Esophagus muscularis mucosa (tissue), 4 donors: Measurements from ENCODE around the gene SORL1-AS1.
A peak's percentile ranks its signal among the peaks of the same experiment; 100 is the strongest.

Source experiments
- DNase-seq: peaks from one replicate; pipeline ENCODE4 v3.0.0-alpha.2; 2017; ENCODE audit errors: extremely low spot score
- H3K27ac ChIP-seq, 4 donors: fragments of 200-600 bp; sonication (generic); replicated peaks in 1 of 4; 1 replicate in 3 of 4; 2 replicates in 1 of 4; pipeline ENCODE4 v1.5.1; 2016 to 2019; ENCODE audit warnings: mild to moderate bottlenecking in 1 of 4
- H3K27me3 ChIP-seq, 4 donors: fragments of 200-600 bp; sonication (generic); one replicate each; pipeline versions ENCODE4 v1.5.1 to v1.6.0; 2016 to 2019
- H3K36me3 ChIP-seq, 4 donors: fragments of 200-600 bp; sonication (generic); one replicate each; pipeline ENCODE4 v1.5.1; 2016 to 2019
- H3K4me1 ChIP-seq, 4 donors: fragments of 200-600 bp; sonication (generic); one replicate each; pipeline ENCODE4 v1.5.1; 2016 to 2019
- H3K4me3 ChIP-seq, 4 donors: fragments of 200-600 bp; sonication (generic); 1 replicate in 2 of 4; 2 replicates in 2 of 4; pipeline ENCODE4 v1.5.1; 2016 to 2019; ENCODE audit warnings: mild to moderate bottlenecking in 4 of 4, moderate library complexity in 1 of 4
- H3K9me3 ChIP-seq, 4 donors: fragments of 200-600 bp; sonication (generic); 1 replicate in 3 of 4; 2 replicates in 1 of 4; pipeline ENCODE4 v1.5.1; 2016 to 2019
- EP300 ChIP-seq: sonication (generic); formaldehyde crosslinking; IDR thresholded peaks from one replicate; pipeline ENCODE4 v1.6.1; 2017; ENCODE audit warnings: antibody characterized with exemption
- POLR2A ChIP-seq: fragments of 450-650 bp; IDR thresholded peaks from one replicate; pipeline ENCODE4 v1.6.1; 2017; ENCODE audit warnings: antibody characterized with exemption, moderate library complexity, mild to moderate bottlenecking, low read depth
- POLR2AphosphoS5 ChIP-seq, 2 donors: sonication (generic); formaldehyde crosslinking; IDR thresholded peaks; one replicate each; pipeline ENCODE4 v1.6.1; 2017; ENCODE audit warnings: antibody characterized with exemption in 2 of 2
- WGBS: methylation state at CpG from one replicate; pipeline ENCODE4 v1.1.5; 2018; 5-methylcytosine and 5-hydroxymethylcytosine counted together
- intact Hi-C: fragments of 100-400 bp; cut with DNase I; formaldehyde crosslinking; loops from one replicate; pipeline ENCODE4 v1.15.1; 2023
- TF ChIP-seq, protein P1 (sequence below), 3 experiments: fragments of 200-600 bp in 2 of 3; fragments of 450-650 bp in 1 of 3; sonication (generic) in 2 of 3; IDR thresholded peaks; one replicate each; pipeline ENCODE4 v1.5.1; 2017 to 2019; ENCODE audit warnings: antibody characterized with exemption in 3 of 3, mild to moderate bottlenecking in 2 of 3, moderate library complexity in 1 of 3

The SORL1-AS1 gene

DNA sequence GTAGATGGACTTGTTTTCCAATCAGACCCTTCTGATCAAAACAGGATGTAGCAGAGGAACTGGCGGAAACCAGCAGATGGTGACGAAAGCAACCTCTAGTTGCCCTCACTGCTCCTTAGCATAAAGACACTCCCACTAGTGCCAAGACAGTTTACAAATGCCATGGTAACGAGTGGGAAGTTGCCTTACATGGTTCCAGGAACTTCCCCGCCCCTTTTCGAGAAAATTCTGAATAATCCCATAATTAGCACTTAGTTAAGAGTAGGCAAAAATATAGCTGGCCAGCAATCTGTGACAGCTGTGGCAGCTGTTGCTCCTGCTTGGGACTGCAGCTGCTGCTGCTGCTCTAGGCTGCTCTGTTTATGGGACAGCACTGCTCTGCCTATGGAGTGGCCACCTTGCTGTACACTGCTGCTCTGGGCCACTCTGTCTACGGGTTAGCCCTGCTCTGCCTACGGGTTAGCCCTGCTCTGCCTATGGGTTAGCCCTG, 34.1 kb downstream of the SORL1-AS1 start:
- Histone ChIP-seq H3K4me3 (no peak overlapping the region), H3K4me1 (peaks cover 23 to 32% (median 26%) of the 10 kb centered on the region in 4 donors), H3K27ac (no peak overlapping the region), H3K9me3 (no peaks in the 10 kb centered on the region), H3K27me3 (no peaks in the 10 kb centered on the region), H3K36me3 (no peaks in the 10 kb centered on the region)
- 88% methylated on average over 7 of the region's 7 CpGs for WGBS
- no peak for TF ChIP-seq POLR2A
- TF ChIP-seq, protein P1, sequence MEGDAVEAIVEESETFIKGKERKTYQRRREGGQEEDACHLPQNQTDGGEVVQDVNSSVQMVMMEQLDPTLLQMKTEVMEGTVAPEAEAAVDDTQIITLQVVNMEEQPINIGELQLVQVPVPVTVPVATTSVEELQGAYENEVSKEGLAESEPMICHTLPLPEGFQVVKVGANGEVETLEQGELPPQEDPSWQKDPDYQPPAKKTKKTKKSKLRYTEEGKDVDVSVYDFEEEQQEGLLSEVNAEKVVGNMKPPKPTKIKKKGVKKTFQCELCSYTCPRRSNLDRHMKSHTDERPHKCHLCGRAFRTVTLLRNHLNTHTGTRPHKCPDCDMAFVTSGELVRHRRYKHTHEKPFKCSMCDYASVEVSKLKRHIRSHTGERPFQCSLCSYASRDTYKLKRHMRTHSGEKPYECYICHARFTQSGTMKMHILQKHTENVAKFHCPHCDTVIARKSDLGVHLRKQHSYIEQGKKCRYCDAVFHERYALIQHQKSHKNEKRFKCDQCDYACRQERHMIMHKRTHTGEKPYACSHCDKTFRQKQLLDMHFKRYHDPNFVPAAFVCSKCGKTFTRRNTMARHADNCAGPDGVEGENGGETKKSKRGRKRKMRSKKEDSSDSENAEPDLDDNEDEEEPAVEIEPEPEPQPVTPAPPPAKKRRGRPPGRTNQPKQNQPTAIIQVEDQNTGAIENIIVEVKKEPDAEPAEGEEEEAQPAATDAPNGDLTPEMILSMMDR (IDR thresholded peaks at IDR 0.05), result no peak
- no peak for TF ChIP-seq POLR2AphosphoS5 (IDR thresholded peaks at IDR 0.05)
- TF ChIP-seq EP300, result no peak
- DNase-seq, result no peak
- intact Hi-C loops, result no loop called here

DNA sequence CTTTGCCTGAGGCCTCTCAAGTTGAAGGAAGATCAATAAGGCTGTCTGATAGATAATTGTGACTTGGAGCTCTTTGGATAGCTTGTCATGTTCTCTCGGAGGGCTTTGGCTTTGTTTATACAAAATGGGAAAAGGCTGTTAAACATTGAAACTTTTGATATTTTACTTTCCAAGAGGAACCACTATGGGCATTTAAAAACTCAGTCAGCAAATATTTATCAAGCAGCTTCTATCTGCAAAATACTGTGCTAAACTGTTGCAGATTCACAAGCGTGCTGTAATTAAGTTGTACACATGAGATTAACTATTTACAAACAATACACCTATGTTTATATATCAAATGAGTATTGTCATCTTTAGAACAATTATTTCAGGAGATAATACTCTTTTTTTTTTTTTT, 35.2 kb downstream of the SORL1-AS1 start:
- no peaks in the 10 kb centered on the region for H3K9me3 ChIP-seq
- H3K27me3 ChIP-seq, result no peaks in the 10 kb centered on the region
- peak overlapping the region; percentile 26 to 75 (median 48) for H3K27ac ChIP-seq
- 36% methylated on average over 2 of the region's 2 CpGs for WGBS
- no peak for TF ChIP-seq POLR2A
- no peak for TF ChIP-seq POLR2AphosphoS5 (IDR thresholded peaks at IDR 0.05)
- TF ChIP-seq EP300, result no peak
- TF ChIP-seq, protein P1 (IDR thresholded peaks at IDR 0.05), result no peak
- H3K4me3 ChIP-seq, result no peak overlapping the region
- H3K36me3 ChIP-seq, result no peaks in the 10 kb centered on the region
- peaks cover 23 to 32% (median 26%) of the 10 kb centered on the region in 4 donors for H3K4me1 ChIP-seq
- intact Hi-C loops, result no loop called here
- no peak for DNase-seq

DNA sequence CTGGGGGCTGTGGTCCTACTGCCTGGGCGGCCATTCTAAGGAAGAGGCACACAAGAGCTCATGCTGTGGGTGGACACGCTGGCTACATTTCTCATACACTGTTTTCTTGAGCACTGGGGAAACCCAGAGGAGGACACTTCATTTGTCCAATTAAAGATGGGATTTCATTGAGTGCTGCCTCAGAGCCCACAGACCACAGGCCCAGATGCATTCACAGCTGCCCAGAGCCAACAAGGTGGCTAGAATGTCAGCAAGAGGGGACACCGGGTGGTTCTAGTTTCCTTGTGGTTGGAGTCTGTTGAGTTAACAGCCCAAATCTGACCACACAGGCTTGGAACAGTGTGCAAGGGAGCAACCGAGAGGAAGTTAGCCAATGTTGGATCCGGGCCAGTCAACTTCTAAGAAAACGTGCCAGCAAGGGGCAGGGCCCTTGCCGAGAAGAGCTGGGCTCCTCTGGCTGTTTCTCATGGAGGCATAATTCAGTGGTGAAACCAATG, 35.7 kb downstream of the SORL1-AS1 start:
- H3K4me1 ChIP-seq, result peaks cover 23 to 32% (median 26%) of the 10 kb centered on the region in 4 donors
- 25% methylated on average over 4 of the region's 7 CpGs for WGBS
- no peak overlapping the region for H3K4me3 ChIP-seq
- DNase-seq, result peak; percentile 95
- peak overlapping the region; percentile 26 to 75 (median 48) for H3K27ac ChIP-seq
- H3K27me3 ChIP-seq, result no peaks in the 10 kb centered on the region
- TF ChIP-seq POLR2A (peak; percentile 2), EP300 (no peak), POLR2AphosphoS5 (IDR thresholded peaks at IDR 0.05) (peak; percentile 33 to 57)
- TF ChIP-seq, protein P1 (IDR thresholded peaks at IDR 0.05), result no peak
- H3K36me3 ChIP-seq, result no peaks in the 10 kb centered on the region
- intact Hi-C loops, result no loop called here
- H3K9me3 ChIP-seq, result no peaks in the 10 kb centered on the region

DNA sequence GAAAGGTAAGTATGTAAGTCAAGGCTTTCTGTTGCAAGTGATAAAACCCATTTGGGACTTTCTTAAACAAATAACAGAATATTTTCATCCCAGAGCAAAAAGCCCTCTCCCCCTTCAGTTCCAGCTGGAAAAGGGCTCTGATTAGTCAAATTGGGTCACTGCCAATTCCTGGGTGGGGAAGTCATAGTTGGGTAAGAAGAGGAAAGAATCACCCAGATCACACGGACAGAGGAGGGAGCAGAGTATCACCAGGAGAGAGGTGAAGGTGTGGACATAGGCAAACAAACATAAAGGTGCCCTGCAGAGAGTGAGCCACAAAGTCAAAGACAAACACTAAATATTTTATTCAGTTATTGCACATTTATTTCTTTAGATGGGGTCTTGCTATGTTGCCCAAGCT, 36.9 kb downstream of the SORL1-AS1 start:
- no peak for DNase-seq
- Histone ChIP-seq H3K4me3 (no peak overlapping the region), H3K9me3 (no peaks in the 10 kb centered on the region), H3K4me1 (peaks cover 23 to 32% (median 26%) of the 10 kb centered on the region in 4 donors), H3K27ac (peak overlapping the region in 3 of 4 donors; percentile 23 to 31 (median 25)), H3K36me3 (no peaks in the 10 kb centered on the region), H3K27me3 (no peaks in the 10 kb centered on the region)
- intact Hi-C loops, result no loop called here
- TF ChIP-seq, protein P1 (IDR thresholded peaks at IDR 0.05), result no peak
- TF ChIP-seq EP300, result no peak
- WGBS, result 0% methylated on average over 1 of the region's 1 CpG
